HEK293 (cell line): ENCODE data around the gene RTKN2.

ENCODE experiments used
- CTCF ChIA-PET: fragments of 350-600 bp; formaldehyde crosslinking; extraction: SDS; loops from one replicate; lab custom pipeline; 2021; ENCODE audit warnings: antibody characterized with exemption; lab: Yijun Ruan, JAX
- POLR2A ChIA-PET: fragments of 300-600 bp; formaldehyde crosslinking; extraction: SDS; loops from one replicate; lab custom pipeline; 2020; ENCODE audit warnings: antibody characterized with exemption, inconsistent platforms; lab: Yijun Ruan, JAX
- H3K27ac ChIP-seq: fragments of 200-500 bp; sonication (Bioruptor generic); 2 replicates; pipeline ENCODE4 v1.5.1; 2014; ENCODE audit warnings: low read depth, low read length, control low read depth, inconsistent platforms; ENCODE audit errors: extremely low read depth
- H3K36me3 ChIP-seq, 2 experiments: fragments of 200-500 bp in 1 of 2; sonication (Bioruptor generic) in 1 of 2; 1 replicate in 1 of 2; 2 replicates in 1 of 2; pipeline ENCODE4 v1.5.1; 2014 to 2017; ENCODE audit warnings: inconsistent platforms in 2 of 2, low read length in 2 of 2; ENCODE audit not compliant: control insufficient read depth in 2 of 2, insufficient read depth in 1 of 2
- H3K4me1 ChIP-seq: fragments of 200-500 bp; sonication (Bioruptor generic); 2 replicates; pipeline ENCODE4 v1.5.1; 2014; ENCODE audit warnings: mild to moderate bottlenecking, low read length, inconsistent platforms; ENCODE audit not compliant: control insufficient read depth, insufficient read depth
- H3K4me3 ChIP-seq: 2 replicates; pipeline ENCODE4 v1.5.1; 2011; ENCODE audit warnings: low read depth, mild to moderate bottlenecking, control low read depth, low read length, moderate library complexity
- H3K9me3 ChIP-seq: fragments of 200-500 bp; sonication (Bioruptor generic); 2 replicates; pipeline ENCODE4 v1.5.1; 2014; ENCODE audit warnings: low read depth, low read length, inconsistent platforms; ENCODE audit not compliant: control insufficient read depth, insufficient read depth
- HOXA7 ChIP-seq: sonication (generic); formaldehyde crosslinking; IDR thresholded peaks from 2 replicates; pipeline ENCODE4 v1.8.1; 2022; ENCODE audit warnings: missing genetic modification reagents, borderline replicate concordance
- HOXC10 ChIP-seq: sonication (generic); formaldehyde crosslinking; IDR thresholded peaks from 2 replicates; pipeline ENCODE4 v1.8.1; 2023; ENCODE audit warnings: mild to moderate bottlenecking, missing genetic modification reagents
- IKZF3 ChIP-seq: fragments of 450-650 bp; IDR thresholded peaks from 2 replicates; pipeline ENCODE4 v1.5.0; 2018; ENCODE audit warnings: missing biosample characterization, mild to moderate bottlenecking, missing genetic modification characterization, moderate library complexity
- KLF1 ChIP-seq: fragments of 450-650 bp; formaldehyde crosslinking; IDR thresholded peaks from 2 replicates; pipeline ENCODE4 v1.5.1; 2016; ENCODE audit warnings: missing biosample characterization, missing genetic modification characterization
- MZF1 ChIP-seq: fragments of 450-650 bp; formaldehyde crosslinking; IDR thresholded peaks from 2 replicates; pipeline ENCODE4 v1.5.1; 2017; ENCODE audit warnings: missing biosample characterization, missing genetic modification characterization, borderline replicate concordance
- SETDB1 ChIP-seq: IDR thresholded peaks from one replicate; pipeline ENCODE4 v1.6.1; 2017; ENCODE audit warnings: mild to moderate bottlenecking, low read length, moderate library complexity, mixed read lengths; ENCODE audit not compliant: insufficient read length
- SP2 ChIP-seq: fragments of 450-650 bp; formaldehyde crosslinking; IDR thresholded peaks from 2 replicates; pipeline ENCODE4 v1.5.1; 2016; ENCODE audit warnings: missing biosample characterization, missing genetic modification characterization
- TRIM28 ChIP-seq: IDR thresholded peaks from 2 replicates; pipeline ENCODE4 v1.6.1; 2011; ENCODE audit warnings: low read length, control low read depth, borderline replicate concordance
- ZBTB20 ChIP-seq: fragments of 450-650 bp; formaldehyde crosslinking; IDR thresholded peaks from 2 replicates; pipeline ENCODE4 v1.5.1; 2016; ENCODE audit warnings: missing biosample characterization, missing genetic modification characterization
- ZBTB21 ChIP-seq: fragments of 450-650 bp; formaldehyde crosslinking; IDR thresholded peaks from 2 replicates; pipeline ENCODE4 v1.5.1; 2017; ENCODE audit warnings: missing biosample characterization, missing genetic modification characterization
- ZBTB6 ChIP-seq: fragments of 450-650 bp; formaldehyde crosslinking; IDR thresholded peaks from 2 replicates; pipeline ENCODE4 v1.5.1; 2017; ENCODE audit warnings: missing biosample characterization, missing genetic modification characterization
- ZBTB8A ChIP-seq: fragments of 450-650 bp; formaldehyde crosslinking; IDR thresholded peaks from 2 replicates; pipeline ENCODE4 v1.5.1; 2016; ENCODE audit warnings: missing biosample characterization, missing genetic modification characterization
- ZNF10 ChIP-seq: fragments of 450-650 bp; formaldehyde crosslinking; IDR thresholded peaks from 2 replicates; pipeline ENCODE4 v1.5.1; 2017; ENCODE audit warnings: missing biosample characterization, missing genetic modification characterization
- ZNF112 ChIP-seq: fragments of 450-650 bp; formaldehyde crosslinking; IDR thresholded peaks from 2 replicates; pipeline ENCODE4 v1.5.0; 2017; ENCODE audit warnings: missing biosample characterization, missing genetic modification characterization
- ZNF175 ChIP-seq: fragments of 450-650 bp; formaldehyde crosslinking; IDR thresholded peaks from 2 replicates; pipeline ENCODE4 v1.5.1; 2016; ENCODE audit warnings: missing biosample characterization, missing genetic modification characterization
- ZNF18 ChIP-seq: fragments of 450-650 bp; formaldehyde crosslinking; IDR thresholded peaks from 2 replicates; pipeline ENCODE4 v1.5.1; 2016; ENCODE audit warnings: missing biosample characterization, missing genetic modification characterization
- ZNF24 ChIP-seq: fragments of 450-650 bp; formaldehyde crosslinking; IDR thresholded peaks from 2 replicates; pipeline ENCODE4 v1.5.1; 2016; ENCODE audit warnings: missing biosample characterization, missing genetic modification characterization
- ZNF302 ChIP-seq: fragments of 450-650 bp; formaldehyde crosslinking; IDR thresholded peaks from 2 replicates; pipeline ENCODE4 v1.5.1; 2016; ENCODE audit warnings: missing biosample characterization, missing genetic modification characterization, low read depth
- ZNF335 ChIP-seq: fragments of 450-650 bp; formaldehyde crosslinking; conservative IDR thresholded peaks from 2 replicates; pipeline ENCODE4 v1.5.1; 2016; ENCODE audit warnings: missing biosample characterization, missing genetic modification characterization
- ZNF350 ChIP-seq: fragments of 450-650 bp; formaldehyde crosslinking; IDR thresholded peaks from 2 replicates; pipeline ENCODE4 v1.5.0; 2017; ENCODE audit warnings: missing biosample characterization, mild to moderate bottlenecking, missing genetic modification characterization
- ZNF37A ChIP-seq: fragments of 450-650 bp; IDR thresholded peaks from 2 replicates; pipeline ENCODE4 v1.5.1; 2018; ENCODE audit warnings: missing biosample characterization, missing genetic modification characterization
- ZNF571 ChIP-seq: fragments of 450-650 bp; formaldehyde crosslinking; IDR thresholded peaks from 2 replicates; pipeline ENCODE4 v1.5.0; 2017; ENCODE audit warnings: missing biosample characterization, missing genetic modification characterization
- ZNF76 ChIP-seq: fragments of 450-650 bp; formaldehyde crosslinking; IDR thresholded peaks from 2 replicates; pipeline ENCODE4; 2016; ENCODE audit warnings: low read depth, missing biosample characterization, missing genetic modification characterization, borderline replicate concordance
- ZNF776 ChIP-seq: fragments of 450-650 bp; formaldehyde crosslinking; IDR thresholded peaks from 2 replicates; pipeline ENCODE4 v1.5.0; 2017; ENCODE audit warnings: missing biosample characterization, missing genetic modification characterization, borderline replicate concordance
- ZNF791 ChIP-seq: fragments of 450-650 bp; formaldehyde crosslinking; IDR thresholded peaks from 2 replicates; pipeline ENCODE4 v1.5.1; 2016; ENCODE audit warnings: missing biosample characterization, missing genetic modification characterization
- ZSCAN30 ChIP-seq: fragments of 450-650 bp; IDR thresholded peaks from 2 replicates; pipeline ENCODE4 v1.5.1; 2018; ENCODE audit warnings: missing biosample characterization, mild to moderate bottlenecking, missing genetic modification characterization, moderate library complexity
- TF ChIP-seq, protein P1 (sequence below): fragments of 450-650 bp; formaldehyde crosslinking; IDR thresholded peaks from 2 replicates; pipeline ENCODE4 v1.5.1; 2016; ENCODE audit warnings: missing biosample characterization, missing genetic modification characterization
- TF ChIP-seq, protein P2 (sequence below): fragments of 450-650 bp; formaldehyde crosslinking; IDR thresholded peaks from 2 replicates; pipeline ENCODE4 v1.5.1; 2016; ENCODE audit warnings: missing biosample characterization, missing genetic modification characterization
- TF ChIP-seq, protein P3 (sequence below): fragments of 450-650 bp; formaldehyde crosslinking; IDR thresholded peaks from 2 replicates; pipeline ENCODE4 v1.5.1; 2016; ENCODE audit warnings: missing biosample characterization, missing genetic modification characterization
- TF ChIP-seq, protein P4 (sequence below): fragments of 450-650 bp; formaldehyde crosslinking; IDR thresholded peaks from 2 replicates; pipeline ENCODE4 v1.5.1; 2017; ENCODE audit warnings: missing biosample characterization, missing genetic modification characterization

RTKN2 gene

DNA sequence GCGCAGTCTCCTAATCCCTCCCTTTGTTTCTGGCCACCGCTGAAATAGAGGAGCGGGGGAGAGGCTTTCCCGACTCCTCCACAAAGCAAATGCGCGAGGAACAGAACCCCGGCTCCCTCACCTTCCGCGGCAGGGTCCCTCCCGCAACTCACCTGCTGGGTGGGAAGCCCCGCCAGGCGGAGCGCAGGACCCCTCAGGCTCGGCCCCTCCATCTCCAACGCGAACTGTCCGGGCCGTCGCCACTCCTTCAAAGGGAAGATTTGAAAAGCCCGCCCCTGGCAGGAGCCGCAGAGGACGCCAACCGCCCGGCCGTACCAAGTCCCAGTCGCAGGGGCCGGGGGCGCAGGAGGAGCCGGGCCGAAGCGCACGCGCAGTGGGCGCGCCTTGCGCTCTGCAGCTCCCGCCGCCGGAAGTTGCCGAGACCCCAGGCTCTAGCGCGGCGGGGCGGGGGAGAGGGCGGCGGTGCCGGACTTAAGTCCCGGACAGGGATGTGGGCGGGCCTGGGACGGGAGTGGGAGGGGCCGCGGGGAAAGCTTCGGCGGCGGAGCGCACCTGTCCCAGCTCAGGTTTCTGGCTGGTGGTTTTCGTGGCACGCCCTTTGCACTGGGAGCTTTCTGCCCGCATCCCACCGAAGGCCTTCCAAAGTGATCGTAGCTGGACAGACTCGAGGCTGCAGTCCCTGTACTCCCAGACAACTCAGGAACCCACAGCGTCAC lies at the start of gene RTKN2:
Gene RTKN2 (minus strand): TSS at position 446 of the 716 bp plus-strand sequence. CDS start 234 bp downstream, at position 212.
- H3K9me3 ChIP-seq, result no peaks in the 10 kb centered on the region
- H3K27ac ChIP-seq, result peak within 1 kb of the TSS; percentile 68
- ChIA-PET POLR2A (interaction anchor here (0.6 to 1.3 kb wide), 5 partner anchors 15 to 547 kb away, joined by 3 to 4 read pairs (median 3); partner anchors contain the start of genes EGR2 and ZNF365), CTCF (interaction anchor here (0.6 kb wide), 1 partner anchor 276 kb away, joined by 3 read pairs; no protein-coding TSS in a partner anchor)
- peak within 1 kb of the TSS; percentile 66 for H3K4me3 ChIP-seq
- no peaks in the 10 kb centered on the region for H3K36me3 ChIP-seq
- peaks cover 9% of the 10 kb centered on the region for H3K4me1 ChIP-seq
- TF ChIP-seq ZBTB8A (0 out of 2 replicates have a peak, but pooled peaks have one; percentile 24), ZNF302 (tag by site-specific recombination) (no peak), ZNF350 (tag by site-specific recombination) (no peak), ZNF175 (no peak), ZNF776 (tag by site-specific recombination) (no peak), ZBTB20 (tag by site-specific recombination) (peak; percentile 52; the same call in 1 of the 2 replicates), SETDB1 (no peak), ZNF24 (no peak), ZNF112 (tag by site-specific recombination) (no peak), ZNF791 (tag by site-specific recombination) (no peak), ZNF37A (tag by site-specific recombination) (peak; percentile 54; the same call in 1 of the 2 replicates), IKZF3 (tag by site-specific recombination) (peak; percentile 34), TRIM28 (no peak), ZNF76 (tag by site-specific recombination) (no peak), MZF1 (tag by site-specific recombination) (no peak), HOXC10 (CRISPR knock-in tag) (no peak), SP2 (peak; percentile 94), ZNF10 (tag by site-specific recombination) (0 out of 2 replicates have a peak, but pooled peaks have one; percentile 25), ZBTB21 (tag by site-specific recombination) (no peak), ZSCAN30 (tag by site-specific recombination) (peak; percentile 66), KLF1 (tag by site-specific recombination) (peak; percentile 76; the same call in 1 of the 2 replicates), ZBTB6 (tag by site-specific recombination) (peak; percentile 97), ZNF571 (tag by site-specific recombination) (no peak), ZNF335 (tag by site-specific recombination) (peak; percentile 94), HOXA7 (no peak), ZNF18 (no peak)
- TF ChIP-seq, protein P1, sequence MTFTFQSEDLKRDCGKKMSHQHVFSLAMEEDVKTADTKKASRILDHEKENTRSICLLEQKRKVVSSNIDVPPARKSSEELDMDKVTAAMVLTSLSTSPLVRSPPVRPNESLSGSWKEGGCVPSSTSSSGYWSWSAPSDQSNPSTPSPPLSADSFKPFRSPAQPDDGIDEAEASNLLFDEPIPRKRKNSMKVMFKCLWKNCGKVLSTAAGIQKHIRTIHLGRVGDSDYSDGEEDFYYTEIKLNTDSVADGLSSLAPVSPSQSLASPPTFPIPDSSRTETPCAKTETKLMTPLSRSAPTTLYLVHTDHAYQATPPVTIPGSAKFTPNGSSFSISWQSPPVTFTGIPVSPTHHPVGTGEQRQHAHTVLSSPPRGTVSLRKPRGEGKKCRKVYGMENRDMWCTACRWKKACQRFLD (tag by site-specific recombination), result no peak
- TF ChIP-seq, protein P2, sequence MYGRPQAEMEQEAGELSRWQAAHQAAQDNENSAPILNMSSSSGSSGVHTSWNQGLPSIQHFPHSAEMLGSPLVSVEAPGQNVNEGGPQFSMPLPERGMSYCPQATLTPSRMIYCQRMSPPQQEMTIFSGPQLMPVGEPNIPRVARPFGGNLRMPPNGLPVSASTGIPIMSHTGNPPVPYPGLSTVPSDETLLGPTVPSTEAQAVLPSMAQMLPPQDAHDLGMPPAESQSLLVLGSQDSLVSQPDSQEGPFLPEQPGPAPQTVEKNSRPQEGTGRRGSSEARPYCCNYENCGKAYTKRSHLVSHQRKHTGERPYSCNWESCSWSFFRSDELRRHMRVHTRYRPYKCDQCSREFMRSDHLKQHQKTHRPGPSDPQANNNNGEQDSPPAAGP (tag by site-specific recombination), result peak; percentile 79
- TF ChIP-seq, protein P3, sequence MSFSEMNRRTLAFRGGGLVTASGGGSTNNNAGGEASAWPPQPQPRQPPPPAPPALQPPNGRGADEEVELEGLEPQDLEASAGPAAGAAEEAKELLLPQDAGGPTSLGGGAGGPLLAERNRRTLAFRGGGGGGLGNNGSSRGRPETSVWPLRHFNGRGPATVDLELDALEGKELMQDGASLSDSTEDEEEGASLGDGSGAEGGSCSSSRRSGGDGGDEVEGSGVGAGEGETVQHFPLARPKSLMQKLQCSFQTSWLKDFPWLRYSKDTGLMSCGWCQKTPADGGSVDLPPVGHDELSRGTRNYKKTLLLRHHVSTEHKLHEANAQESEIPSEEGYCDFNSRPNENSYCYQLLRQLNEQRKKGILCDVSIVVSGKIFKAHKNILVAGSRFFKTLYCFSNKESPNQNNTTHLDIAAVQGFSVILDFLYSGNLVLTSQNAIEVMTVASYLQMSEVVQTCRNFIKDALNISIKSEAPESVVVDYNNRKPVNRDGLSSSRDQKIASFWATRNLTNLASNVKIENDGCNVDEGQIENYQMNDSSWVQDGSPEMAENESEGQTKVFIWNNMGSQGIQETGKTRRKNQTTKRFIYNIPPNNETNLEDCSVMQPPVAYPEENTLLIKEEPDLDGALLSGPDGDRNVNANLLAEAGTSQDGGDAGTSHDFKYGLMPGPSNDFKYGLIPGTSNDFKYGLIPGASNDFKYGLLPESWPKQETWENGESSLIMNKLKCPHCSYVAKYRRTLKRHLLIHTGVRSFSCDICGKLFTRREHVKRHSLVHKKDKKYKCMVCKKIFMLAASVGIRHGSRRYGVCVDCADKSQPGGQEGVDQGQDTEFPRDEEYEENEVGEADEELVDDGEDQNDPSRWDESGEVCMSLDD (tag by site-specific recombination), result no peak
- TF ChIP-seq, protein P4, sequence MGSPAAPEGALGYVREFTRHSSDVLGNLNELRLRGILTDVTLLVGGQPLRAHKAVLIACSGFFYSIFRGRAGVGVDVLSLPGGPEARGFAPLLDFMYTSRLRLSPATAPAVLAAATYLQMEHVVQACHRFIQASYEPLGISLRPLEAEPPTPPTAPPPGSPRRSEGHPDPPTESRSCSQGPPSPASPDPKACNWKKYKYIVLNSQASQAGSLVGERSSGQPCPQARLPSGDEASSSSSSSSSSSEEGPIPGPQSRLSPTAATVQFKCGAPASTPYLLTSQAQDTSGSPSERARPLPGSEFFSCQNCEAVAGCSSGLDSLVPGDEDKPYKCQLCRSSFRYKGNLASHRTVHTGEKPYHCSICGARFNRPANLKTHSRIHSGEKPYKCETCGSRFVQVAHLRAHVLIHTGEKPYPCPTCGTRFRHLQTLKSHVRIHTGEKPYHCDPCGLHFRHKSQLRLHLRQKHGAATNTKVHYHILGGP (tag by site-specific recombination), result no peak
